Immature natural killer cell (primary cell): ENCODE results near the gene LRRC23. TPM values are rescaled to one million over a fixed set of nuclear protein-coding genes. Genes with fewer than 3 reads are reported as not detected.

Source experiments
- DNase-seq, 3 donors: peaks; one replicate each; pipeline ENCODE4 v3.0.0; 2022; ENCODE audit warnings: mixed read lengths in 1 of 3
- H3K27ac Mint-ChIP-seq, 6 donors: one replicate each; pipeline ENCODE4 v1.8.0; 2020; ENCODE audit warnings: mixed read lengths in 6 of 6, mild to moderate bottlenecking in 5 of 6, inconsistent platforms in 4 of 6, moderate library complexity in 3 of 6
- H3K27me3 Mint-ChIP-seq, 3 donors: one replicate each; pipeline ENCODE4 v1.8.0; 2020 to 2021; ENCODE audit warnings: low read depth in 3 of 3, mild to moderate bottlenecking in 3 of 3, mixed read lengths in 3 of 3, moderate library complexity in 3 of 3, inconsistent platforms in 1 of 3
- H3K36me3 Mint-ChIP-seq, 3 donors: one replicate each; pipeline ENCODE4 v1.8.0; 2020; ENCODE audit warnings: mixed read lengths in 3 of 3, inconsistent platforms in 2 of 3, mild to moderate bottlenecking in 2 of 3
- H3K4me1 Mint-ChIP-seq, 2 donors: one replicate each; pipeline ENCODE4 v1.8.0; 2020; ENCODE audit warnings: inconsistent platforms in 2 of 2, mild to moderate bottlenecking in 2 of 2, mixed read lengths in 2 of 2, moderate library complexity in 1 of 2
- H3K4me3 Mint-ChIP-seq, 5 donors: one replicate each; pipeline ENCODE4 v1.8.0; 2020; ENCODE audit warnings: mild to moderate bottlenecking in 5 of 5, mixed read lengths in 5 of 5, inconsistent platforms in 3 of 5, moderate library complexity in 3 of 5
- H3K9me3 Mint-ChIP-seq, 6 donors: one replicate each; pipeline ENCODE4 v1.8.0; 2020; ENCODE audit warnings: mild to moderate bottlenecking in 6 of 6, mixed read lengths in 6 of 6, inconsistent platforms in 4 of 6, moderate library complexity in 3 of 6
- polyA plus RNA-seq, 3 donors: library from polyadenylated mRNA; unstranded; fragments of 300-500 nt; fragmentation: Illumina TruSeq; gene quantifications; one replicate each; pipeline ENCODE4 v1.2.3, GENCODE V29; 2021

The LRRC23 gene
- polyA plus RNA-seq, 3 donors from 2014 or later = 2.3 to 4.4 (median 2.4) TPM

DNA sequence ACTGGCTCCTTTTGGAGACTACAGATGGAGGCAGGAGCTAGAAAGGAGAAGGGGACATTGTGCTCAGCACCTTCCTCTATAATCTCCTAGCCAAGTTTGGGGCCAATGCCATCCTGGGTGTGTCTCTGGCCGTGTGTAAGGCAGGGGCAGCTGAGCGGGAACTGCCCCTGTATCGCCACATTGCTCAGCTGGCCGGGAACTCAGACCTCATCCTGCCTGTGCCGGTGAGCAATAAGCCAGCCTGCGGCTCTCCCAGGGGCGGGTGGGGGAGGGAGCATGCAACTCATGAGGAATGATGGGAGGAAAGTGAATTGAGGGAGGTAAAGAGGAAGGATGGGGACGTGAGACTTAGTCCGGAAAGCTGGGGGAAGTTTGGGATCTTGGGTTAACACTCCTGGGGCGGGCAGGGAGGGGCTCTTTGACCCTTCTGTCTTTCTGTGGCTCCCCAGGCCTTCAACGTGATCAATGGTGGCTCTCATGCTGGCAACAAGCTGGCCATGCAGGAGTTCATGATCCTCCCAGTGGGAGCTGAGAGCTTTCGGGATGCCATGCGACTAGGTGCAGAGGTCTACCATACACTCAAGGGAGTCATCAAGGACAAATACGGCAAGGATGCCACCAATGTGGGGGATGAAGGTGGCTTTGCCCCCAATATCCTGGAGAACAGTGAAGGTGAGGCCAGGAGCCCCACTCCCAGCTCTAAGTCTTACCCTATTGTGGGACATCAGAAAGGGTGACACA lies 13.0 kb downstream of the LRRC23 start:
- H3K9me3 Mint-ChIP-seq = no peaks in the 10 kb centered on the region
- H3K4me3 Mint-ChIP-seq = no peak overlapping the region
- DNase-seq = no peak
- peaks cover 0 to 5% (median 0%) of the 10 kb centered on the region in 3 donors for H3K36me3 Mint-ChIP-seq
- peak overlapping the region in 1 of 6 donors; percentile 17 for H3K27ac Mint-ChIP-seq
- peaks cover 2 to 9% (median 3%) of the 10 kb centered on the region in 3 donors for H3K27me3 Mint-ChIP-seq
- peaks cover 15 to 24% of the 10 kb centered on the region in 2 donors for H3K4me1 Mint-ChIP-seq

DNA sequence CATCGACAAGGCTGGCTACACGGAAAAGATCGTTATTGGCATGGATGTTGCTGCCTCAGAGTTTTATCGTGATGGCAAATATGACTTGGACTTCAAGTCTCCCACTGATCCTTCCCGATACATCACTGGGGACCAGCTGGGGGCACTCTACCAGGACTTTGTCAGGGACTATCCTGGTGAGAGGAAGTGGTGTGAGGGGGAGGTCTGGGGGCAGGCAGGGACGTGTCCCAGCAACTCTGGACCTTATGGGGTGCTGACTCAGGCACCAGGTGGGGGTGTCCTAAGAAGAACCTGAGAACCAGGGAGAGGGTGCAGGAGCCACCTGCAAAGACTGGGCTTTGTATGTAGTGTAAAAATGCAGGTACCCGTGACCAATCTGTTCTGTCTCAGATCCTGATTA lies 15.0 kb downstream of the LRRC23 start:
- Mint-ChIP-seq H3K27ac (peak overlapping the region in 2 of 6 donors; percentile 30 to 41), H3K36me3 (peaks cover 0 to 5% (median 0%) of the 10 kb centered on the region in 3 donors), H3K9me3 (no peaks in the 10 kb centered on the region), H3K27me3 (peaks cover 1 to 8% (median 3%) of the 10 kb centered on the region in 3 donors), H3K4me1 (peaks cover 15 to 16% of the 10 kb centered on the region in 2 donors), H3K4me3 (no peak overlapping the region)
- no peak for DNase-seq

DNA sequence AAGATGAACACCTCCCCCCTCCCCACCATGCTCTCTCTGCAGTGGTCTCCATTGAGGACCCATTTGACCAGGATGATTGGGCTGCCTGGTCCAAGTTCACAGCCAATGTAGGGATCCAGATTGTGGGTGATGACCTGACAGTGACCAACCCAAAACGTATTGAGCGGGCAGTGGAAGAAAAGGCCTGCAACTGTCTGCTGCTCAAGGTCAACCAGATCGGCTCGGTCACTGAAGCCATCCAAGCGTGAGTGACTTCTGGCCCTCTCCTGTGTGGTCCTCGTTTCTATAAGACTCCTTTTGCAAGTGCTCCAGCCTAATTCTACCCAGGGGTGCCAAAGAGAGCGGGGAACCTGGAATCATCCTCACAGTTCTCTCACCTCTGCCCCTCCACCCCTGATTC lies 16.9 kb downstream of the LRRC23 start:
- Mint-ChIP-seq H3K9me3 (no peaks in the 10 kb centered on the region), H3K27ac (no peak overlapping the region), H3K27me3 (peaks cover 0 to 13% (median 2%) of the 10 kb centered on the region in 3 donors), H3K36me3 (peaks cover 0 to 5% (median 0%) of the 10 kb centered on the region in 3 donors), H3K4me1 (peaks cover 12 to 13% of the 10 kb centered on the region in 2 donors), H3K4me3 (no peak overlapping the region)
- DNase-seq = no peak

DNA sequence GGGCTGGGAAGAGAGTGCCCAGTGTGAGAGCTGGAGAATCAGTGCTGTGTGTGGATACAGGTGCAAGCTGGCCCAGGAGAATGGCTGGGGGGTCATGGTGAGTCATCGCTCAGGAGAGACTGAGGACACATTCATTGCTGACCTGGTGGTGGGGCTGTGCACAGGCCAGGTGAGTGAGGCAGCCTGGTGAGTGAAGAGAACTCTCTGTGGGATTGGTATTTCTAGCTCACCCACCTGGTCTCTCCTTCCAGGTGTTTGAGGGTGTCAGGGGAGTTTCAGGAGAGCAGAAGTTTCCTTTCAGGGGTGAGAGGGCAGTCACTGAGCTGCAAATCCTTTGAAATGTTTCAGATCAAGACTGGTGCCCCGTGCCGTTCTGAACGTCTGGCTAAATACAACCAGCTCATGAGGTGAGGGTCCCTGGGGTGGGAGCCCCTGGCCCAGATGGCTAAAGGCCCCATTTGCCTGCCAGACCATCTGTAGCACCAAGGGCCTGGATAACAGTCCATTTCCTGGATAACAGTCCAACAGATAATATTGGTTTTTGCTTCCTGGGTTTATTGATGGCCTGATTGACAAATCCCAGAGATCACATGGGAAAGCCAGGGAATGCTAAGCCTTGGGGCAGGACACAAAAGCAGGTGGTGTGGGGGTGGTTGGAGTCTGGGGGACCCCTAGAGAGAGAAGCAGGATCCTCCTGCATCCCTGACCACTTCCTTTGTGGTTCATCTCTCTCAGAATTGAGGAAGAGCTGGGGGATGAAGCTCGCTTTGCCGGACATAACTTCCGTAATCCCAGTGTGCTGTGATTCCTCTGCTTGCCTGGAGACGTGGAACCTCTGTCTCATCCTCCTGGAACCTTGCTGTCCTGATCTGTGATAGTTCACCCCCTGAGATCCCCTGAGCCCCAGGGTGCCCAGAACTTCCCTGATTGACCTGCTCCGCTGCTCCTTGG lies 17.6 kb downstream of the LRRC23 start:
- Mint-ChIP-seq H3K4me1 (peaks cover 18 to 20% of the 10 kb centered on the region in 2 donors), H3K9me3 (no peaks in the 10 kb centered on the region), H3K36me3 (peaks cover 0 to 5% (median 0%) of the 10 kb centered on the region in 3 donors), H3K27me3 (peaks cover 0 to 15% (median 7%) of the 10 kb centered on the region in 3 donors), H3K4me3 (no peak overlapping the region), H3K27ac (peak overlapping the region in 1 of 6 donors; percentile 16)
- DNase-seq = no peak

DNA sequence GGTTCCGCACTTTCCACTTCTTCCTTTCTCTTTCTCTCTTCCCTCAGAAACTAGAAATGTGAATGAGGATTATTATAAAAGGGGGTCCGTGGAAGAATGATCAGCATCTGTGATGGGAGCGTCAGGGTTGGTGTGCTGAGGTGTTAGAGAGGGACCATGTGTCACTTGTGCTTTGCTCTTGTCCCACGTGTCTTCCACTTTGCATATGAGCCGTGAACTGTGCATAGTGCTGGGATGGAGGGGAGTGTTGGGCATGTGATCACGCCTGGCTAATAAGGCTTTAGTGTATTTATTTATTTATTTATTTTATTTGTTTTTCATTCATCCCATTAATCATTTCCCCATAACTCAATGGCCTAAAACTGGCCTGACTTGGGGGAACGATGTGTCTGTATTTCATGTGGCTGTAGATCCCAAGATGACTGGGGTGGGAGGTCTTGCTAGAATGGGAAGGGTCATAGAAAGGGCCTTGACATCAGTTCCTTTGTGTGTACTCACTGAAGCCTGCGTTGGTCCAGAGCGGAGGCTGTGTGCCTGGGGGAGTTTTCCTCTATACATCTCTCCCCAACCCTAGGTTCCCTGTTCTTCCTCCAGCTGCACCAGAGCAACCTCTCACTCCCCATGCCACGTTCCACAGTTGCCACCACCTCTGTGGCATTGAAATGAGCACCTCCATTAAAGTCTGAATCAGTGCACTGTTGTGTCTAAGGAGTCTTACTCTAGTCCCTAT lies 18.5 kb downstream of the LRRC23 start:
- Mint-ChIP-seq H3K4me1 (peaks cover 19 to 21% of the 10 kb centered on the region in 2 donors), H3K4me3 (no peak overlapping the region), H3K27me3 (peaks cover 0 to 15% (median 7%) of the 10 kb centered on the region in 3 donors), H3K27ac (peak overlapping the region in 1 of 6 donors; percentile 16), H3K9me3 (no peaks in the 10 kb centered on the region), H3K36me3 (peaks cover 0 to 5% (median 0%) of the 10 kb centered on the region in 3 donors)
- DNase-seq = no peak

DNA sequence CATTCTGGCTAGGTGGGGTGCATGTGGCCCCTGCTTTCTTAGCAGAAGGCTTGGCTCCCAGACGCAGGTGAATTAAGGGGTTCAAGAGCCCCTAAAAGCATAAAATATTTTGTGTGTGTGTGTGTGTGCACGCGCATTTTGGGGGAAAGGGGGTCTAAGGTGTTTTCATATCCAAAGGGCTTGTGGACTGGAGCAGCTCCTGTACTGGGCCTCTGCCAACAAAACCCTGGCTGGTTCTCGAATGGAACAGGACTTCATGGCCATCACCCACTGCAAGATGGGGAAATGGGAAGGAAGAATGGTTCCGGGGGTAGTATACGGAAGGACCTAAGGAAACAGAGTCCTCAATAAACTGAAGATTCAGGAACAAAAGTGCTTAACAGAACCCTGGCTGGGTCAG lies 19.2 kb downstream of the LRRC23 start:
- H3K27ac Mint-ChIP-seq = peak overlapping the region in 2 of 6 donors; percentile 65 to 80
- no peak for DNase-seq
- H3K27me3 Mint-ChIP-seq = peaks cover 0 to 19% (median 7%) of the 10 kb centered on the region in 3 donors
- H3K9me3 Mint-ChIP-seq = no peaks in the 10 kb centered on the region
- no peak overlapping the region for H3K4me3 Mint-ChIP-seq
- peaks cover 23 to 26% of the 10 kb centered on the region in 2 donors for H3K4me1 Mint-ChIP-seq
- H3K36me3 Mint-ChIP-seq = peaks cover 0 to 5% (median 0%) of the 10 kb centered on the region in 3 donors

DNA sequence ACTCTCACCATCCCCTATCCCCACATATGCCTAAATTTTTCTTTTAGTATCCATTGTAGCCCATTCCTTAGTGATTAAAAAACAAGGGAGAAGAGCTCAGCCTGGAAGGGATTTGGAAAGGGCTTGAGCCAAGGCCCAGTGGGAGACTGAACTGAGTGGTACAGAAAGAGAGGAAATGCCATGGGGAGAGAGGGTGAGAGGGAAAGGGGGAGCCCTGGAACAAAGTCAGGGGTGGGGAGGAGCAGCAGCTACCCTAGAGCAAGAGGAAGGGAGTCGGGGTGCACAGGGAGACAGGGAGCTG lies 20.6 kb downstream of the LRRC23 start:
- Mint-ChIP-seq H3K4me1 (peaks cover 35 to 40% of the 10 kb centered on the region in 2 donors), H3K36me3 (no peaks in the 10 kb centered on the region), H3K27ac (peak overlapping the region in 2 of 6 donors; percentile 65 to 75), H3K4me3 (peak overlapping the region in 2 of 5 donors; percentile 30 to 60), H3K9me3 (no peaks in the 10 kb centered on the region), H3K27me3 (peaks cover 0 to 15% (median 7%) of the 10 kb centered on the region in 3 donors)
- no peak for DNase-seq

DNA sequence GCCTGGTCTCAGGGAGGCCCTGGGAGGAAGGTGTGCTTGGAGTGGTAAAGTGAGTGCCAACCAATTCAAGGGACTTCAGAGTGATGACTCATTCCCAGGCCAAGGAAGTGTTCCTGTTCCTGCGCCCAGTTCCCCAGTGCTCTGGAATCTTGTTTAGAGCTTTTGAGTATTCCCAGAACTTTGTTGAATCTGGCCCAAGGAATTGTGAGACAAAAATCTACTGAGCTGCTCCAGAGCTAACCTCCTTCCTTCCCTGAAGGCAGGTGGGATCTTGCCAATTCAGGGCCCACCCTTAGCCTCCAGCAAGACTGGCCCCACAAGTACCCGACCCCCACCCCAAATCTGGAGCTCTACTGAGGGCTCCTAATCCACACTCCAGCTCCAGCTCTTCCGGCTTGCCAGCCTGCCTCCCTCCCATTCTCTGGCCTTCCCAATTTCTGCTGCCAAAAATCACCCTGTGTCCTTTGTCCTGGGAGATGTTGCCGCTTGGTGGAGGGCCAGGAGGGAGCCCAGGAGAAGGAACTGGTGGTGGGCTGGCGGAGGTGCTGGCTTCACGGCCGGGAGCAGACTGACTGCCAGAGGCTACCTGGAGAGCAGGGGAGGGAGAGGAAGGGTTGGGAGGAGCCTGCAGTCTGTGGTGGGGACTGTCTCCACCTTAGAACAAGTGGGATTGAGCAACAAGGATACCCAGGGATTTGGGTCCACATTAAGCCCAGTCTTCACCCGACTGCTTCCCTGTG lies 21.1 kb downstream of the LRRC23 start:
- Mint-ChIP-seq H3K9me3 (no peaks in the 10 kb centered on the region), H3K4me1 (peaks cover 36 to 43% of the 10 kb centered on the region in 2 donors)

DNA sequence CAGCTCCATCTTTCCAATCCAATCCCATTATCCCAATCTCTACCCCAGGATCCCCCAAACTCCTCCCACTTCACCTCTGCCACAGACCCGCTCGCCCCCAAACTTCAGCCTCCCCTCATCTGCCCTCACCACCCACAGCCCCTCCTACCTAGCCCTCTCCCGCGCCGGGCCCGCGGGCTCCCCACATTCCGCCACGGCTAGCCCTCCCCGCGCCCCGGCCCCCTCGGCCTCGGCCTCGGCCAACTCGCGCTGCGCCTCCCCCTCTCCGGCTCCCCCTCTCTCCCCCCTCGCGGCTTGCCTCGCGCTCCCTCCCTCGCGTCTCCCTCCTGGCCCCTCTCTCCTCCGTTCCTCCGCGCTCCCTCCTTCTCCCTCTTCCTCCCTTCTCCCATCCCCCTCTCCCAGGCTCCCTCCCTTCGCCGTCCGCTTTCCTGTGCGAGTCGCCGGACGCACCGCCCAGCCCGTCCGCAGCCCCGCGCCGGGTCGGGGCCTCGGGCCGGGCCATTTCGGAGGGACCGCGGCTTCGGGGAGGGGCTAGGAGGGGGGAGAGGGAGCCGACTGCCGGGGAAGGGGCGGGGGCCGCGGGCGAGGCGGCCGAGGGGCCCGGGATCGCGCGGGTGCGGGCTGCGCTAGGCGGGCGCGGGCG lies 22.9 kb downstream of the LRRC23 start, which contains the start of gene ATN1:
ATN1 (plus strand) TSS at position 581 of the 643 bp plus-strand sequence. CDS start 6,043 bp downstream, outside the sequence.
- H3K27ac Mint-ChIP-seq = peak within 1 kb of the TSS; percentile 83 to 96 (median 90)
- no peaks in the 10 kb centered on the region for H3K36me3 Mint-ChIP-seq
- DNase-seq = peak; percentile 46 to 53 (median 49)
- H3K4me3 Mint-ChIP-seq = peak within 1 kb of the TSS; percentile 81 to 92 (median 91)
- peaks cover 0 to 18% (median 7%) of the 10 kb centered on the region in 3 donors for H3K27me3 Mint-ChIP-seq
- no peaks in the 10 kb centered on the region for H3K9me3 Mint-ChIP-seq
- peaks cover 36 to 43% of the 10 kb centered on the region in 2 donors for H3K4me1 Mint-ChIP-seq

More for the DNA sequence above, 21.1 kb downstream of the LRRC23 start:
- Mint-ChIP-seq H3K27me3 (peaks cover 0 to 18% (median 7%) of the 10 kb centered on the region in 3 donors), H3K36me3 (no peaks in the 10 kb centered on the region), H3K27ac (peak overlapping the region in 4 of 6 donors; percentile 66 to 83 (median 76)), H3K4me3 (peak overlapping the region; percentile 26 to 92 (median 60))
- DNase-seq = no peak

DNA sequence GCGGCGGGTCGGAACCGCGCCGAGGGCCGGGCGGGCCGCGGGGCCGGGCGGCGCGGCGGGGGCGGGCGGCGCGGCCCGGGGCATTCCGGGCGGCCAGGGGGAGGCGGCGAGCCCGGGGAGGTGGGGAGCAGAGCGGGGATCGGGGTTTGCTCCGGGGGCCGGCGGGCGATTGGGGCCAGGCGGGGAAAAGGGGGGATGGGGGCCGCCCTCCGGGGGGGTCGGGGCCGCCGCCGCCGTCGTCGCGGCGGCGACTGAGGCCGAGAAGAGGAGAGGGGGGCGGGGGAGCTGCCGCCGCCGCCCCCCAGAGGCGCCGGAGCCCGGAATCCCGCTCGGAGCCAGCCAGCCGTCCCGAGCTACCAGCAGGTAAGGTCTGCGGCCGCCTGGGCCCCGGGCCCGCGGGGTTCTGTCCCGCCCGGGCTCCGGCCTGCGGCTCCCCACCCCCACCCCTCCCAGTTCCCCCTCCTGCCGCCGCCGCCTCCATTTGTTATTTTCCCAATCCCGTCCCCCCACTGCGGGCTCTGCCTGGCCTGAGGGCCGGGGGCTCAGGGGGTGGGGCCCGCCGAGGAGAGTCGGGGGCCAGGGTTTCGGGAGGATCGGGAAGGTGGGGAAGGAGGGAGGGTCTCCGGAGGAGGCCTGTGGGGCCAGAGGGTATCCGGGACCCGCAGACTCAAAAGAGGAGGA lies 23.5 kb downstream of the LRRC23 start:
- peak overlapping the region; percentile 74 to 89 (median 85) for H3K4me3 Mint-ChIP-seq
- H3K36me3 Mint-ChIP-seq = no peaks in the 10 kb centered on the region
- peaks cover 0 to 18% (median 8%) of the 10 kb centered on the region in 3 donors for H3K27me3 Mint-ChIP-seq
- H3K27ac Mint-ChIP-seq = peak overlapping the region; percentile 71 to 89 (median 83)
- no peak for DNase-seq
- H3K9me3 Mint-ChIP-seq = no peaks in the 10 kb centered on the region
- H3K4me1 Mint-ChIP-seq = peaks cover 36 to 43% of the 10 kb centered on the region in 2 donors

DNA sequence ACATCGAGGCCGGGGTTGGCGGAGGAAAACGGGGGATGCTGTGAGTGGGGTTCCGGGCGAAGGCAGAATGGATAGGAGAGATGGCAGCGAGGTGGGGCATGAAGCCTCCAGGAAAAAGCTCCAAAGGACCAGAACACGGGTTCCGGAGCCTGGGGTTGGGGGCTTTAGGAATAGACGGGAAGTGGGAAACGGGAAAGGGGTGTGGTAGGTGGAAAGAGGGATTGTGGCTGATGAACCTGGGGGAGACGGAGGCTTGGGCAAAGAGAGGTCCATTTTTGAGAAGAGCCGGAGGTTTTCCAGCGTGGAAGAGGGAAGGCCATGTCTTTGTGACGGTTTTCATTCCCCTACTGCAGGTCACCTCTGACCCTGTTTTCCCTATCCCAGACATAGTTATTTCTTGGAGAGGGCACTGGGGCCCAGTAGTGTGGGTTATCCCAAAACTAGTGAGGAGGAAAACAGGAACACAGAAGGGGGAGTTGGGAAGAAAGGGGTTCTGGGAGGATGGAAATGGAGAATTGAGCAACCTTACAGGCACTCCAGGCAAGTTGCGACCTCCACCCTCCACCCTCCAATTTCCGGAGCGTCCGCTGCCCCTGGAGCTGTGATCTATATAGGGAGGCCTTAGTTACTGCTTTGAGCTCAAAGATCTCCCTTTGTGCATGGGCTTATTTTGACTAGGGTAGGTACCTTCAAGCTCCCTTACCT lies 24.2 kb downstream of the LRRC23 start:
- Mint-ChIP-seq H3K36me3 (no peaks in the 10 kb centered on the region), H3K4me3 (peak overlapping the region; percentile 74 to 89 (median 85)), H3K27me3 (peaks cover 0 to 18% (median 8%) of the 10 kb centered on the region in 3 donors), H3K4me1 (peaks cover 36 to 43% of the 10 kb centered on the region in 2 donors), H3K27ac (peak overlapping the region; percentile 71 to 89 (median 83)), H3K9me3 (no peaks in the 10 kb centered on the region)
- DNase-seq = no peak
